ENCODE results near the gene RUSF1.

The RUSF1 gene

DNA sequence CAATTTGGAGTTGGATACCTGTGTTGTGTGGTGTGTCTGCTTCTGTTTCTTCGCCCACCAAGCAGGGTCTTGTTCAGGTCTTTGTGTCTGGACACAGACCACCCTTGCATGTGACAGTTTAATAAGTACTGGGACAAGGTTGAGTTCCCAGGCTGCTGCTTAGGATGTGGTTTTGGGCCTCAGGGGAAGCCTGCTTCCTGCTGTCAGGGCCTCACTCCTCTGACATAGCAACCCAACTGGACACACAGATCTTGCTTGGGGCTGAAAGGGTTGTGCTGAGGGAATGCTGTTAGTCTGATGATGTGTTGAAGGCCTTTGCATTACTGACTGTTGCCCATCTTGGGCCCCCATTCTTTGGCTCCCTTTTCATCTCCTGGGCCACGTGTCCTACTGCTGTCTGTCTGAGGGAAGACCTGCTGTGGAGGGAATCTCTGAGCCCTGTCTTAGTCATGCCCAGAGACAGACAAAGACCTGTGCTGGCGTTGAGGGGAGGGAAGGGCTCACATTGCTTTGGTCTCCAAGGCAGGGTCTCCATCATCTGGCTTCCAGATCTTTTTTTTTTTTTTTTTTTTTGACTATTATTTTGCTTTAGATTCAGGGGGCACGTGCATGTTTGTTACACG lies 40.9 kb downstream of the RUSF1 start:
- TF ChIP-seq CTCF (IDR thresholded peaks at IDR 0.05; ENCODE audit: borderline replicate concordance, insufficient read depth, low read depth, low read length): no peak
- no peak overlapping the region for H3K4me3 ChIP-seq (ENCODE audit: low read depth, low read length)

DNA sequence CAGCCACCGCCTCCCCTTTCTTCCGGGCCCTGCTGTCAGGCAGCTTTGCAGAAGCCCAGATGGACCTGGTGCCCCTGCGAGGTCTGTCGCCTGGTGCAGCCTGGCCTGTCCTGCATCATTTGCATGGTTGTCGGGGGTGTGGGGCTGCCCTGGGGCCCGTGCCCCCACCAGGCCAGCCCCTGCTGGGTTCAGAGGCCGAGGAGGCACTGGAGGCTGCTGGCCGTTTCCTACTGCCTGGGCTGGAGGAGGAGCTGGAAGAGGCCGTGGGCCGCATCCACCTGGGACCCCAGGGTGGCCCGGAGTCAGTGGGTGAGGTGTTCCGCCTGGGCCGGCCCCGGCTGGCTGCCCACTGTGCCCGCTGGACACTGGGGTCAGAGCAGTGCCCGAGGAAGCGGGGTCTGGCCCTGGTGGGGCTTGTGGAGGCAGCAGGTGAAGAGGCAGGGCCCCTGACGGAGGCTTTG lies 41.8 kb downstream of the RUSF1 start:
- TF ChIP-seq CTCF (IDR thresholded peaks at IDR 0.05; ENCODE audit: borderline replicate concordance, insufficient read depth, low read depth, low read length): no peak
- no peak overlapping the region for H3K4me3 ChIP-seq (ENCODE audit: low read depth, low read length)

DNA sequence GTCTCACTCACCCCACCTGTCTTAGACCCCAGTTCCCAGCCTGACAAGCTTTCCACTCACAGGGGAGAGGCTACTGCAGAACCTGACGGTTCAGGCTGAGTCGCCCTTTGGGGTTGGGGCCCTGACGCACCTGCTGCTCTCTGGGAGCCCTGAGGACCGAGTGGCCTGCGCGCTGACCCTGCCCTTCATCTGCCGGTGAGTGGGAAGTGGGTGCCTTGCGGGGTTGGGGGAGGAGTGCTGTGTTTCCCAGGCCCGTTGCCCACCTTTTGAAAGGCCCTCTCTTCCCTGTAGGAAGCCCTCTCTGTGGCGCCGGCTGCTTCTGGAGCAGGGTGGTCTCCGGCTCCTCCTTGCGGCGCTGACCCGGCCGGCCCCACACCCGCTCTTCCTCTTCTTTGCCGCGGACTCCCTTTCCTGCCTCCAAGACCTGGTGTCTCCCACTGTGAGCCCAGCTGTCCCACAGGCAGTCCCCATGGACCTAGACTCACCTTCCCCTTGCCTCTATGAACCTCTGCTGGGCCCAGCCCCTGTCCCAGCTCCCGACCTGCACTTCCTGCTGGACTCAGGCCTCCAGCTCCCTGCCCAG lies 42.3 kb downstream of the RUSF1 start:
- H3K4me3 ChIP-seq (ENCODE audit: low read depth, low read length): no peak overlapping the region
- no peak for TF ChIP-seq CTCF (IDR thresholded peaks at IDR 0.05; ENCODE audit: borderline replicate concordance, insufficient read depth, low read depth, low read length)

DNA sequence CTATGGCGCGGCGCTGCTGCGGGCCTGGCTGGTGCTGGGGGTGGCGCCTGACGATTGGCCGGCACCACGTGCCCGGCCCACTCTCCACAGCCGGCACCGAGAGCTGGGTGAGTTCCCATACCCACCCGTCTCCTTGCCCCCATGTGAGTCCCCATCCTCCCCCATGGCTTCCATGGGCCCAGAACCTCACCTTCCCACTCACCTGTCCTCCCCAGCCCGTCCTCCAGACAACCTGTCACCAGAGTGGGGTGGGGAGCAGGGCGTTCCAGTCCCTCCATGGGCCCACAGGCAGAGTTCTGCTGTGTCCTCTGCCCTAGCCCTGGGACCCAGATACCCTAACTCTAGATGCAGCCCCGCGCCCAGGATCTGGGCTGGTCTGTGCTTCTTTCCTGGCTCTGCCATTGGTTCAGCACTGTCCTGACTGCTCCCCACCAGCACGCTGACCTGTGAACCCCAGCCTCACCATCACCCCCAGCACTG lies 43.4 kb downstream of the RUSF1 start:
- H3K4me3 ChIP-seq (ENCODE audit: low read depth, low read length): no peak overlapping the region
- TF ChIP-seq CTCF (IDR thresholded peaks at IDR 0.05; ENCODE audit: borderline replicate concordance, insufficient read depth, low read depth, low read length): no peak

DNA sequence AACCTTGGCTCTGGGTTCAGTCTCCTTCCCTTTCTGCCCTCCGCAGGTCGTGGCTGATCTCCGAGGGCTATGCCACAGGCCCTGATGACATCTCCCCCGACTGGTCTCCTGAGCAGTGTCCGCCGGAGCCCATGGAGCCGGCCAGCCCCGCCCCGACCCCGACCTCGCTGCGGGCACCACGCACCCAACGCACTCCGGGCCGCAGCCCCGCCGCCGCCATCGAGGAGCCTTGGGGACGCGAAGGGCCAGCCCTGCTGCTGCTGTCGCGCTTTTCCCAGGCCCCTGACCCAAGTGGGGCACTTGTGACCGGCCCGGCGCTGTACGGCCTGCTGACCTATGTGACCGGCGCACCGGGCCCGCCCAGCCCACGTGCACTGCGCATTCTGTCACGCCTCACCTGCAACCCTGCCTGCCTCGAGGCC lies 43.8 kb downstream of the RUSF1 start:
- H3K4me3 ChIP-seq (ENCODE audit: low read depth, low read length): no peak overlapping the region

GRCh38 chr16:31461921-31462804 lies 46.0 kb downstream of the RUSF1 start:
- no peak overlapping the region for H3K4me3 ChIP-seq (ENCODE audit: low read depth, low read length)
- no peak for TF ChIP-seq CTCF (IDR thresholded peaks at IDR 0.05; ENCODE audit: borderline replicate concordance, insufficient read depth, low read depth, low read length)

More for the DNA sequence above, 43.8 kb downstream of the RUSF1 start:
- no peak for TF ChIP-seq CTCF (IDR thresholded peaks at IDR 0.05; ENCODE audit: borderline replicate concordance, insufficient read depth, low read depth, low read length)
